GM21447 (cell line): ENCODE measurements around the gene SLC24A3.

ENCODE experiments used
- ATAC-seq: cut with Tn5 transposase; IDR thresholded peaks from one replicate; pipeline ENCODE4 v1.9.1; 2021; ENCODE audit not compliant: unreplicated experiment

The SLC24A3 gene

DNA sequence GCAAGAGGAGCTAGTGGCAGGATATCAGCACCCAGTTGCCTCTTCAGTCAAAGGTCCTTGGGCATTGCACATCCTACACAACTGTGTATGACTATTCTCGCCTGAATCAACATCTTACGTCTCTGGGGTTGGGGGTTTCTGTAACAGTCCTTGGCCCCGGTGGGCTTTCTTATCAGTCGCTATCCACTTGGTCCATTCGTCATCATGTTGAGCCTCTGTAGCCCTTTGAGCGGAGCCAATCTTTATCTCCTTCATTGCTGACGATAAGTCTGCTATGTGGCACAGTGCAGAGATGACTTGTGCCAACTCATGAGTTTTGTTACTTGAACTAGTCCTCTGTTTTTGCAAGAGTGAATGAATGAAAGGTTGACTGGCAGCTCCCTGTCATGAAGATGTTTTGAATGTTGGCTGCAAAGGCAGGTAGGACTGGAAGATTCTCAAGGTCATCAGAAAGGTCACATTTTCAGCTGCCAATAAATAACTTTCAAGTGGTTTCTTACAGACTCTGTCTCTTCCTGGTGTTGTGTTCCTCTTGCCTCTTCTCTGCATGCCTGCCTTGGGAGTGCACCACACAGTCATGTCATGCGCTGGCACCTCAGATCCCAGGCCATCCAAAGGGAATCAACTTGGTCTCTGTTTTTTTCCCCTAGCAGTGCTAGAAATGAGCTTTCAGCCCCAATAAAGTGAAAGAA lies 238.9 kb downstream of the SLC24A3 start:
- ATAC-seq: no peak

DNA sequence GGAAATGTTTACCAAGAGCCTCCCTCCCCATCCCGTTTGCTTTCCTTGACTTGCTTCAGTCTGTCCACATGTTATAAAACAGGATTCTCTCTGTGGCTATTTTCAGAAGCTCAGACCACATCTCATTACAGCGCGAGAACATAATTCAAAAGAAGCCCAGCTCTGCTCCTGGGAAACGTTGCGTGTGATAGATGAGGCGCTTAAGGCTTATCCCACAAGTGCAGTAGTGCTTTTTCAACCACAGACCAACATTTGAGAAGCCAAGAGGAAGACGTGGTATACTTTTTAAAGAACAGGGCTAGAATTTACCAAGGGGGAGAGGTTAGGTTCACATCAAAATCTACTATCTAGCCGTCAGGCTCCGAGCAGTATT lies 239.5 kb downstream of the SLC24A3 start:
- ATAC-seq: no peak

DNA sequence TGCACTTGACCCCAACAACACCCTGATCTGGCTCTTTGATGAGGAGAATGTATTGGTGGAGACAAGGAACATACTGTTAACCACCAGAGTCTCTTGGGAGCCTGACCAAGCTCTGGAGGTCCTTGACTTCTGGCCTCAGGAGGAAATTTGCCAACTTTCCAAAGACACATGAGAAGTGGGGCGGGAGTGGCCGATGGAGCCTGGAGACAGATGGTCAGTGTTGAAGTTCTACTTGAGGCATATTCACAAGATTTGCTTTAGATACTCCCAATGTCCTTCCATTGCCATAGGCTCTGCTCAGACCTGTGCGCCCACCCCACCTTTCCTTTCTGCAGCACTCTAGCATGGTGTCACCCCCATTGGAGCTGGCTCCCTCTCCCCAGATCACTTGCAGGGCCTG lies 241.0 kb downstream of the SLC24A3 start:
- ATAC-seq: no peak

DNA sequence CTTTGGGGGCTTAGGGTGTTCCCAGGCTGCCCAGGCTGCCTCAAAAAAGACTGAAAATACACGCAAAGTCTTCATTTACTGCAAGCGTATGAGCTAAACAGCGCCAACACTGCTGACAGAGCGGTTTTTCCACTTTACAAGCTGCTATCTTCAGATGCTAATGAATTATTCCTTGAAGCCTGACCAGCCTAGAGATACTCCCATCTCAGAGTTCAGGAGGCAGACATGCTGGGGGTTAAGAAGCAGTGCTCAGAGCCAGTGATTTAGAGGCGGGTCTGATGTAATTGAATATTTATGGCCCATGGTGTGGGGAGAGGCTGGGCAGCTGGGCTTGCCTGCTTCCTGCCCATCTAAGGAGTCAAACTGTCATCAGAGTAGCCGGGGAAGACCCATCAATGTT lies 241.4 kb downstream of the SLC24A3 start:
- no peak for ATAC-seq

DNA sequence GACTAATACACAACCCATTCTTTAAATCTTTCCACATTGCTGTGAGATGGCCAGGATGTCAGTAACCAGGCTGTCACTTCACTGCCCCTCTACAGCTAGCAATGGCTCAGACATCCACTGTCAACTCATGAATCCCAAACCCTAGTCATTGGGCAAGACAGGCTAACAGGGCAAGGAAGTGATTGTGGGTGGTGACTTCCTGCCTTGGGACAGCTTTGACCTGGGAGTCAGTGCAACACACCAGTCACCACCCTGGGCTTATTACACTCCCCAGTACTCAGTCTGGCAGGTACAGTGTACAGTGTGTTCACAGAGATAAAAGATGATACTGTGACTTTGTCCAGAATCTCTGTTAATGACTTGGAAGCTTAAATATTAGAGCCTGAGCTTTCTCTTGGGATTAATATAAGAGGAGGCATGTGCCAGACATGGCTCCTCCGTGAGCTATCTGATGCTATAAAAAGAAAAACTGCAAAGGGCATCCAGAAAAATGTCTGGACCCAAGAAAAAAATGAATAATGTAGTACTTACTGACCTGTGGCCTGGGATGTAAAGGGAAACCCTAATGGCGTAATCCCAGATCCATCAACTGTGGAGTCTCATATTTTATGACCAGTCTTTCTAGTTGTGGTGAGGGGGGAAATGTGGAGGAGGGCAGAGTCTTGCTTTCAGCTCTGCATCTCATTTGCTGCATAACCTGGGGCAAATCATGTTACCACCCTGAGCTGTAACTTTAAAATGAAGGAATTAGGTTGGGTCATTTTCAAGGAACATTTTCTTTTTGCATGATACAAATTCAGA lies 244.4 kb downstream of the SLC24A3 start:
- ATAC-seq: no peak

DNA sequence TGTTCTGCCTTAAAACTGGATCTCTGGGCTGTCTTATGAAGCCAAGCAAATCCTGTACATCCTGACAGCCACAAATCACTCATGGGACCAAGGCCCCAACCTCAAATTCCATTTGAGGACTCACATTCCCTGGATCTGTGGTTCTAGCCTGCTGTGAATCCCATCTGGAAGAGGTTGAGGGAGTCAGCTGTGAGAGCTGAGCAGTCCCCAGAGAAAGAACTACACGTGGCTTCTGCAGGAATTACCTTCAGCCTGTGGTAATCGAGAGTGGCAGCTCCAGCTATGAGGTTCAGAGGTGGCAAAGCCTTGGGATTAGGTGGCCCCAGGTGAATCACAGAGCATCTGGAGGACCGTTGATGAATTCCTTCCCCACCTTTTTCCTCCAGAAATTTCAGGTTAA lies 245.2 kb downstream of the SLC24A3 start:
- ATAC-seq: no peak

DNA sequence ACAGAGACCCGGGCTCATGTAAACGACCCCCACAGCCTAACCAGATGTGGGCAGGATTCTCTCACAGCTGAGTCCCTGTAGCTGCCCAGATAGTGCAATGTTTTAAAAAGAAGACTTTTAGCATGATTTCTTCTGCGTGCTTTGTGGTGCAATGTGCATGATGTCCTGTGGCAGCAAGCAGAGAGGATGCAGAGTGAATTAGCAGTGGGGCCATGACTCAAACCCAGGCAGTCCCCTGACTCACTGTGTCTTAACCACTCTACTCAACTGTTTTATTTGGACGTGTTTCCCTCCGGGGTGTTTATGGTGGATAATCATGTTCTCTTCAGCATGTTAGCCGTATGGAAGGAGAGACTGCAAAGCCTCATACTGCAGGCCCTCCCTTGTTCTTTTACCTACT lies 247.9 kb downstream of the SLC24A3 start:
- no peak for ATAC-seq

DNA sequence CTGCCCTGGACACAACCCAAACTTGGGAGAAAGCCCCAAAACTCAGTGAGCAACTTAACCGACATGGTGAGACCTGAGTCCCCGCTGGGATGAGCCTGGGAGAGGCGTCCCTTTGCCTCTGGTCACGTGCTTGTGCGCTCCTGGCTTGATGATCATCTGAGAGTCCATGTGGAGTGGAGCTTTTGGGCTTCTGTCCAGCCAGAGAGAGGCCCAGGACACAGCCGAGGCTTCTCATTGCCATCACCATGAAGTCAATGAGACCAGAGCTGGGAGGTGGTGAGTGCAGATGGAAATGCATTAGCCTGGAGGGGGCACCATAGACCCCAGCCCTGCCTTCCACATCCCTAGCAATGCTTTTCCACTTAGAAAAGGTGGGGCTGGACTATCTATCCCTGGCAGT lies 250.0 kb downstream of the SLC24A3 start:
- no peak for ATAC-seq

DNA sequence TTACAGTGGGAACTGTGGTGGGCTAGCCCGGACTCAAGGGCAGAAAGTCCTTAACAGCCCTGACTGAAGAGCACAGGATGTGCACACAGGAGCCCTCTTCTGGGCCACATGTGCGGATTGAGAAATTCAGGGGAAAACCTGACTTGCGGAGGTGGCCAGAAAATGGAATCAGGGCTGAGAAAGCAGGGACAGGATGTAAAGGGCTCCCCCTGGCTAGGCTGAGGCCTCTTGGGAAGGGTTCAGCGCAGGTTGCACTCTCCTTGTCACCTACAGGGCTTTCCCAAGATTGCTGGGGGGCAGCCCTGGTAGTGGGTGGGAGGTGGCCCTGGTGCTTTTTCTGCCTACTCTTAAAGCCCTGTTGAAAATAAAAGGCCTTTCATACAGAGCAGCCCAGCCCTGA lies 251.2 kb downstream of the SLC24A3 start:
- no peak for ATAC-seq

DNA sequence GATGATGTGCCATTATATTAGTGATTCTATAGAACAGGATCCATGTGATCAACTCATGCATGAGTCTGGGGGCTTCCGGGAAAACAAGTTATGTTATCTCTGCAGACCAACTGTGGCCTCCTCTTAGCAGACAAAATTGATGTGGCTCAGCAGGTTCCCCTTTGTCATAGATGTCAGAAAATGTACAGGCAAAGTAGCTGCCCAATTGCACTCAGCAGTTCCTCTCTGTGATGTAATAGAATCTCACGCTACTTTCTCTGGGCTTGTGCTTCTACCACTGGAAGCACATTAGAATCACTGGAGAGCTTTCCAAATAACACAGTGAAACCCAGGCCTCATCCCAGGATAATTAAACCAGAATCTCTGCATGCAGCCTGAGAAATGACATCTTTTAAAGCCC lies 253.1 kb downstream of the SLC24A3 start:
- no peak for ATAC-seq

DNA sequence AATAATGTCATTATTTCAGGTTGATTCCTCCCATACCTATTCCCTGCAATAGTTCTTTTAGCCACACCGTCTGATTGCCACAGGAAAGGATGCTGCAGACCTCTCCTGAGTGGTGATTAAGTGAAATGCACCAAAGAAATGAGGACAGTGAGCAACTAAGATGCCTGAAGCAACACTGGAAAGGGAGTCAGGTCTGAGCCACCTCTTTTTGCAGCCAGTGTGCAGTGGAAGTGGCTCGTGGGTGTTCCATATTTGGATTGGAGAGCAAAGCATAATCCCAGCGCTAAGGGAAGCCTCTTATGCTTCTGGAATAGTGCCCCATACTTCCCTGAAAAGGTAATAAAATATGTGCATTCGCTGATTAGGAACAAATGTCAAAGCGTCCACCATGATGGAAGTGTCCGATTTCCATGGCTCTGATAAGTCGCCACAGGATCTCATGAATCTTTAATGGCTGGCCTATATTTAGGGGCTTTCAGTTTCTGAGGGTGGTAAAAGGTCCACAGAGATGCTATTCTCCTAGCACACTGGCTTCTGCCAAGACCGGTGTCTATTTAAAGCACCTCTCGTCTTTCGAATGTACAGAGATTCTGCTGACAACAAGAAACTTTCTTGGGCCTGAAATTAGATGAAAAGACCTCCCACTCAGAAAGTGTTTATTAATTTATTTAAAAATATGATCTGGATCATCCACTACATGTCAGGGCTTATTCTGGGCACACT lies 253.9 kb downstream of the SLC24A3 start:
- no peak for ATAC-seq

DNA sequence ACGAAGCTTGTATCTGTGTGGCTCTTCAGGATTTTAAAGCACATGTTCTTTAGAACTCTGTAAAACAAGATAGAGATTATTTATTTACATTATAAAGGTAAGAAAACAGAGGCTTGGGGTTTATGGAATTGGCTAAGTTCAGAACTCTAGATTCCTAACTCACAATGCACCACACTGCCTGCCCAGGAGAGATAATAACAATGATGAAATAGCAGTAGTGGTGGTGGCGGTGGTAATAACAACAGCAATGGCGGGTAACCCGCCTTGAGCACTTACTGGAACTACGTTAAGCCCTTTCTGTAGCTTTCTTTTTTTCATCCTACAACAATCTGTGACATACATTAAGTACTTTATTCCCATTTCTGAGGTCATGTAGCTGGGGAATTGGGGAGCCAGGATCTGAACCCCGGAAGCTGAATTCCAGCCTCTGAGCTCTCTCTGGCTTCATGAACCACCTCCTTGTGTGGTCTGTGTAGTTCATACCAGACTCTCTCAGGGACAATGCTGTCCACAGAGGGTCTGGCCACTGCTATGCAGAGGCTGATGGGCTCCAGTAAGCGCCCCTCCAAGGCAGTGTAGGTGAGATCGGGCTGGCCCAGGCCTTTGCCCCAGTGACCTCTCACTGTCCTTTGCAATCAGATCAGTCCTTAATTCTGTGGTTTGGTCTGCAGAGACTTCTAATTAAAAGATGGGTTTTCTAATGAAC lies 260.9 kb downstream of the SLC24A3 start:
- ATAC-seq: no peak

DNA sequence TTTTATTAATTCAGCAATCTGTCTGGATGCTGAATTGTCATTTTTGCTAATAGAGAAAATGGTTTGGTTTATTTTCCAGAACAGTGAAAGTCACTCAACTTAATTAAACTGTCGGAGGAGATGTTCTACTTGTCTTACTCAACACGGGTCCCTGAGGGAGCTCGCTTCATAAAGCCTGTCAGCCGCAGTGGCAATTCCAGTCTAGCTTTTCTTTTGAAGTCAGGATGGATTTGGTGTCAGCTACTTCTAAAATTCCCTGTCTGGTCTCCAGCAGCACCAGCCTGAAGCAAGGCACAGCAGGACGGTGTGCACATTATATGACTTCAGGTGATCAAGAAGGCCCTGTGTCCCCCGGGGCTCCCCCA lies 261.5 kb downstream of the SLC24A3 start:
- ATAC-seq: no peak

DNA sequence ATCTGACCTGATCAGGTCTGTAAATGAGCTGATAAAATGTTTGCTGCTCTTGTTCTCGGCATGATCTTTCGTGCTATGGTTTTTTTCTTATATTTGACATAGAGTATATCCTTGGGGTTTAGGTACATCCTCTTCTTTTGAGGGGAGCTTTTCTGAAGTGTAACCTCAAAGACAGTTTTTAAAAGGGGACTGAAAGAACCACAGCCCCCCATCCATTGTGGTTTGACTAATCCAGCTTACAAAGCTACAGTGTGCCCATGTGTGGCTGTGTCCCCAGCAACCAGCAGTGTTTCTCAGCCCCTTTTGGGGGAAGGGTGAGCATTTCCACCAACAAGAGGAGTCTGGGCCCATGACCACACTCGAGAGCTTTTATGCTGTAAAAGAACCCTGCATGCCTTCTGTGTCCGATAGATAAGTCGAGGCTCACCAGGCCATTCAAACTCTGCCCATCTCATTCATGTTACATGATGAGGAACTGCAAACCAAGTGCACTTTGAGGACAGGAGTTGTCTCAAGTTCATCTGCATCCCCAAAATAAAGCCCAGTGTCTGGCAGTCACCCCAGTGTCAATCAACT lies 266.0 kb downstream of the SLC24A3 start:
- ATAC-seq: no peak

DNA sequence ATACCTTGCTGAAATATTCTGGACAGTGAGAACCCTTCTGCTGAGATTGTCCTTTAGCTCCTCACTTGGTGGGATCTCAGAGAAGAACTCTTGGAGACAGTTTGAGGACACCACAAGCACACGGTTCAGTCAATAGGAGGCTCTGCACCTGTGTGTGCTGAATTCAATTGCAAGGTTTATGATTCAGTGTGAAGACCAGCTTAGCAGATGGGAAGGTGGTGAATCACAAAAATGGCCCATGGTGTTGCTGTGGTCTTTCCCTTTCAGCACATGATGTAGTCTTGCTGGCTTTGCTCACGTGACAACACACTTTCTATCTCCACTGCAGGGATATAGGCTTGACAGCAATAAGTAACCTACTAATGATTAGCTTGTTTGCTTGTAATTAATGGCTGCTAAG lies 270.3 kb downstream of the SLC24A3 start:
- ATAC-seq: no peak

DNA sequence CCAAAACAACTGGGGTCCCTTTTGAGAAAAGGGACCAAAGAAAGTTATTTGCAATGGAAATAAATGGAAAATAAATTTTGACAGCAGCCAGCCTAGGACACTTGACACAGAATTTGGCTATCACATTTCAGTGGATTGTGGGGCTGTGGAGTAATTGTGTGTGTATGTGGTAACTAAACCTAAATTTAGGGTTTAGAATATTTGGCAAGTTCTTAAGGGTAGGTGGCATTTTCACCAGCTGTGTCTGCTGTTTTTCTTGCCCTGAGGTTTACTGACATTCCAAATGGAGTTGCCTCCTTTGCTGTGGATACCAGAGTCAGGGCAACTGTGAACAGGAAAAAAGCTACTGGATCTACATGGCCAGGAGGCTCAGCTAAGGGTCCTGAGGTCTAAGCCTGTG lies 270.9 kb downstream of the SLC24A3 start:
- no peak for ATAC-seq

DNA sequence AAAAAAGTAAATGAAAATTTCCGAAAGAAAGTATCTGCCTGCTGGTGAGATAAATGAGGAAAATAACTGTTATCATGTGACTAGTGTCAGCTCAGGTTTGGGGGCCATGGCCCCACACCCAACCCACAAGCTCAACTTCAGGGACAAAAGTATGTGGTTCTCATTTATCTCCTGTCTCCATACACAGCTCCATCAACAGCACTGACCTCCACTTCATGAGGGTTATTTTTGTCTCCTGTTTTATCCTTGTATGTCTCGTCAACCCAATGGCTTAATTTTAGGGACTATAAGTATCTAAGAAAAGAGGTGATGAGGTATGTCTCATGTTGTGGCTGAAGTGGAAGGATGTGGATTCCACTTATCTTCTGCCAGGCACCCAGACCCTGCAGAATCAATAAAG lies 274.0 kb downstream of the SLC24A3 start:
- no peak for ATAC-seq

DNA sequence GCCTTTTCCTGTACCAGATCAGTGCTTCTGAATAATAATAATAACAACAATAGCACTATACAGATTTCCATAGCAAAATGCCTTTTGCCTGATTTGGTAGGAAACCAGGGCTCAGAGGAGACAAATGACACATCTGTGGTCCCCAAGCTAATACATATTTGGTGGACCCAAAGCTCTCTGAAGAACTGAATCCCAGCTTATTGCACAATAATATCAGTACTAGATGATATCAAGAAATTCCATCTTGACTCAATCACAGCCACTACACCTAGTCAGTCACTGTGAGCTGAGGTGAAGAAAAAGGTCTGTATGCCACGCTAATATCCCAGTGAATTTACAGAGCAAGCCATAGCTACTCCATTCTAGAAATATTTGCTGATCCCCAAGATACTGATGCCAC lies 275.0 kb downstream of the SLC24A3 start:
- no peak for ATAC-seq

DNA sequence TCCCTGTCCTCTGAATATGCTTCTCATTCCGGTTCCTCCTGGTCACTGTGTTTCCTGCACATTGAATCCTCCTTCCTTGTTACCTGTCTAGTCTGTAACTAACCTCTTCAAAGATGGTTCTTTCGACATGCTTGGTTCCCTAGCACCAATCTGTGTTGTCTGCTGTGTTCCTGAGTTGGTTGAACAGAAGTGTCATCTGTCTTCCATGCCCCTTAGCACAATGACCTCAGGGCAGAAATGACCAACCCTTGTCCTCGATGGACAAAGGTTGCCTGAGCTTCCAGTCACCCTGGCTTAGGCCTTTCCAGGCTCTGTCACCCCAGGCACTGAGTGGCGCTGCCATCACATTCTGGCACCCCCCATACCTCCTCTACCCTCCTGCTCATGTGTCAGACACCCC lies 278.8 kb downstream of the SLC24A3 start:
- no peak for ATAC-seq

DNA sequence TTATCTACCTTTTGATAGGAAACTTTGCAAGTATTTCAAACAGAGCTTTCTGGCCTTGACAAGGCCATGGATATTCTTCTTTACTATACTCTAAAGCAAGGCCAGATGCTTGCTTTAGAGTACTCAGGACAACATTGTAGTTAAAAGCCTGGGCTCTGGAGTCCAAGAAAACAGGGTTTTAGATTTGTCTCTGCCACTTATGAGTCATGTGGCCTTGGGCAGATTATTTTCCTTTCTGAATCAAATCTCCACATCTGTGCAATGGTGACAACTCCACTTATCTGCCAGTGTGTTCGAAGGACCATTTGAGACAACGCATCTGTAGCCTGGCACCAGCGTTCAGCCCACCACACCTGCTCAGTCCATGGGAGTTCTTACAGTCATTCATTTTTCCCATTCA lies 279.7 kb downstream of the SLC24A3 start:
- ATAC-seq: no peak

DNA sequence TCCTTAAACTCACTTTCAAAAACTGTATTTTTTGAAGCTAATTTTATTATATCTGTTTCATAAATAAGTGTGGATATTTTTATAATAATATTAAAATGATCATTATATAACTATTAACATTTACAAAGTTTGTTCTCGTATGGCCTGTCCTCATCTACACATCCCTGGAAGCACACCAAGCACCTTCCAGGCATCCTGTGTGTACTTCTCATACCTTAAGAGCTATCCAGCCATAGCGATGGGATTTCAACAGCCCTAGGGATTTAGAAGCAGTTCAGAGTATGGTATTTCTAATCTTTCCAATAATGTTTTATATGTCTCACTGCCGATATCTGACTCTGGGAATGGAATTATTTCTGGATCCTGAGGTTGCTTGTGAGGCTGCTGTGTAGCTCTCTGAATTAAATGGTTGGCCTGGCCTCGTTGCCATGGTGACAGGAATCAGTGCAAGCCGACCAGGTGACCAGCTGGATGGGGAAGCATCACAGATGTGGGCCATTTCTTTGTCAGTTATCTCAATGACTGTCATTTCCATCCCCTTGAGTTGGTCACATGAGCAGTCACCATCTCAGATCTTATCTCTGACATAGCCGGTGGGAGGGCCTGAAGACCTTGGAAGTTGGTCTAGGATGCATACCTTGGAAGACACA lies 280.4 kb downstream of the SLC24A3 start:
- ATAC-seq: no peak
